ENCODE measurements around the gene PALMD. TPM values are rescaled to one million over a fixed set of nuclear protein-coding genes. Genes with fewer than 3 reads are reported as not detected.

Gene PALMD
- total and polyA plus RNA-seq, 12 donors, result 81.2 to 194 (median 121) TPM

DNA sequence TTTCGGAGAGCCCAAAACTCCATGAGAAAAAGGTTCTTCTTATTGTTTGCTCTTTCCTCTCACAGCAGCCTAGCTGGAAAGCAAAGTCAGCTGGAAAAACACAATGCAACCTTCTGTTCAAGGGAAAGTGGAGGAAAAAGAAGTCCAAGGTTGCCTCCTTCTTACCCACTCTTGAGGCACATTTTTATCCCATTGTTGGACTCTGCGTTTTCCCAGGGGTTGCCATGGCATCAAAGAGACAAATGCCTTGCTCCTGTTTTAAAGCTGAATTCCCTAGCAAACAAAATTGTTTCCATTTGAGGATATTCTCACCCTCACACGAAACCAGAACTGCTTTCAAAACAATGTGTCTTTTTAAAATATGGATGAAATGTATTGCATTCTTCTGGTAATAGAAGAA lies 45.1 kb upstream of the PALMD start:
- WGBS, 2 donors, result 56 to 59% methylated on average over 3 of the region's 3 CpGs
- ATAC-seq (peak in 1 of 8 donors; percentile 24), DNase-seq (no peak)
- H3K27me3 ChIP-seq, result no peaks in the 10 kb centered on the region
- TF ChIP-seq, protein P1, sequence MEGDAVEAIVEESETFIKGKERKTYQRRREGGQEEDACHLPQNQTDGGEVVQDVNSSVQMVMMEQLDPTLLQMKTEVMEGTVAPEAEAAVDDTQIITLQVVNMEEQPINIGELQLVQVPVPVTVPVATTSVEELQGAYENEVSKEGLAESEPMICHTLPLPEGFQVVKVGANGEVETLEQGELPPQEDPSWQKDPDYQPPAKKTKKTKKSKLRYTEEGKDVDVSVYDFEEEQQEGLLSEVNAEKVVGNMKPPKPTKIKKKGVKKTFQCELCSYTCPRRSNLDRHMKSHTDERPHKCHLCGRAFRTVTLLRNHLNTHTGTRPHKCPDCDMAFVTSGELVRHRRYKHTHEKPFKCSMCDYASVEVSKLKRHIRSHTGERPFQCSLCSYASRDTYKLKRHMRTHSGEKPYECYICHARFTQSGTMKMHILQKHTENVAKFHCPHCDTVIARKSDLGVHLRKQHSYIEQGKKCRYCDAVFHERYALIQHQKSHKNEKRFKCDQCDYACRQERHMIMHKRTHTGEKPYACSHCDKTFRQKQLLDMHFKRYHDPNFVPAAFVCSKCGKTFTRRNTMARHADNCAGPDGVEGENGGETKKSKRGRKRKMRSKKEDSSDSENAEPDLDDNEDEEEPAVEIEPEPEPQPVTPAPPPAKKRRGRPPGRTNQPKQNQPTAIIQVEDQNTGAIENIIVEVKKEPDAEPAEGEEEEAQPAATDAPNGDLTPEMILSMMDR (IDR thresholded peaks at IDR 0.05), result no peak
- H3K4me3 ChIP-seq, result no peak overlapping the region
- H3K4me1 ChIP-seq, result peaks cover 2 to 60% (median 33%) of the 10 kb centered on the region in 9 donors
- peaks cover 0 to 4% (median 0%) of the 10 kb centered on the region in 11 donors for H3K9me3 ChIP-seq
- peak overlapping the region in 7 of 10 donors; percentile 18 to 72 (median 60) for H3K27ac ChIP-seq
- intact Hi-C loops (cut with DNase I), result loop anchor here in 5 of 10 donors (5.0 to 10.0 kb wide), 3 partner anchors 37 to 84 kb away; partner anchors contain the start of gene PALMD (in 1 of the 5)
- H3K36me3 ChIP-seq, result no peaks in the 10 kb centered on the region

DNA sequence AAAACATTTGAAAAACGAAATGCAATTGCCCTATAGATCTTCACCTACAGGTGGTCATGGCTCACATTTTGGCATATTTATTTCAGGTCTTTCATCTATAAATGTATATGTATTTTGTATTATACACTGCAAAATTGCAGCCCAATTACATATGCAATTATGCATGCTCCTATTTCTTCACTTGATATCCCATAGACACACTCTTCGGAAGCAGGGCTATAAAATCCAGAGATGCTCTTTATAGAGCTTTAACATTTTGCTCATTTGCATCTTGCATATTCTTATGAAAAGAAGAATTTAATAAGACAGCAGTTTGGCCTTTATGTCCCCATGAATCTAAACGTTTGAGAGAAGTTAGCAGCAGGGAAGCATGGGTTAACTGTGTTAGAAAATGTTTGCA lies 44.7 kb upstream of the PALMD start:
- H3K36me3 ChIP-seq, result no peaks in the 10 kb centered on the region
- peaks cover 2 to 63% (median 34%) of the 10 kb centered on the region in 9 donors for H3K4me1 ChIP-seq
- peaks cover 0 to 4% (median 0%) of the 10 kb centered on the region in 11 donors for H3K9me3 ChIP-seq
- H3K4me3 ChIP-seq, result no peak overlapping the region
- DNase-seq (no peak), ATAC-seq (no peak)
- 77 to 80% methylated on average over 3 of the region's 3 CpGs for WGBS, 2 donors
- TF ChIP-seq, protein P1 (IDR thresholded peaks at IDR 0.05), result no peak
- no peaks in the 10 kb centered on the region for H3K27me3 ChIP-seq
- intact Hi-C loops (cut with DNase I), result loop anchor here in 5 of 10 donors (5.0 to 10.0 kb wide), 3 partner anchors 36 to 84 kb away; partner anchors contain the start of gene PALMD (in 1 of the 5)
- H3K27ac ChIP-seq, result peak overlapping the region in 5 of 10 donors; percentile 38 to 74 (median 71)

DNA sequence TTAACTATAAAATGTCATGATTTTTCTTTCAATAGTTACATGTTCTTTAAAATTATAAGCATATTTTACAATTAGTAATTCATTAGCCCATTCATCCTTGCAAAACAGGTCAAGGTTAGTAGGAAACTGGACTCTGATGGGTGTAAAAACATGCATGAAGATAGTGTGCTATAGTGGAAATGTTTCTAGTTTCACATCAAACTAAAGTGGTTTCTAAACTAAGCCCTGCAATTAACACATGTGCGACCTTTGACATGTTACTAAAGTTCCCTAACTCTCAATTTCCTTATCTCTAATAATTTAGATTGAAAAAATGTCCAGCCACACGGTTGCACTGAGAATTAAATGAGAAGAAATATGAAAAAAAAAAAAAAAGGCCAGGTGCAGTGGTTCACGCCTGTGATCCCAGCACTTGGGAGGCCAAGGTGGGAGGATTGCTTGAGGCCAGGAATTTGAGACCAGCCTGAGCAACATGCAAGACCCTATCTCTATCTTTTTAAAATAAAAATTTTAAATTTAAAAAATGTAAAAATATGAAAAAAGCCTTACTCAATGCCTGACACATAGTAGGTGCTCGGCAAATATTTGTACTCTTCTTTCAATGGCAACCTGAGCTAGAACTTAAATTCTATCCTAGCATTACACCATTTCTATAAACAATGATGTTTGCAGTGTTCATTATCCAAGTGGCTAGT lies 44.1 kb upstream of the PALMD start:
- ATAC-seq, result no peak
- intact Hi-C loops (cut with DNase I), result loop anchor here in 5 of 10 donors (5.0 to 10.0 kb wide), 3 partner anchors 35 to 83 kb away; partner anchors contain the start of gene PALMD (in 1 of the 5)
- 84 to 92% methylated on average over 4 of the region's 4 CpGs for WGBS, 2 donors
- Histone ChIP-seq H3K36me3 (no peaks in the 10 kb centered on the region), H3K4me1 (peaks cover 2 to 63% (median 34%) of the 10 kb centered on the region in 9 donors), H3K9me3 (peaks cover 0 to 4% (median 0%) of the 10 kb centered on the region in 11 donors), H3K27ac (peak overlapping the region in 6 of 10 donors; percentile 11 to 74 (median 58)), H3K4me3 (no peak overlapping the region), H3K27me3 (no peaks in the 10 kb centered on the region)
- TF ChIP-seq, protein P1 (IDR thresholded peaks at IDR 0.05), result no peak
- DNase-seq, result no peak

DNA sequence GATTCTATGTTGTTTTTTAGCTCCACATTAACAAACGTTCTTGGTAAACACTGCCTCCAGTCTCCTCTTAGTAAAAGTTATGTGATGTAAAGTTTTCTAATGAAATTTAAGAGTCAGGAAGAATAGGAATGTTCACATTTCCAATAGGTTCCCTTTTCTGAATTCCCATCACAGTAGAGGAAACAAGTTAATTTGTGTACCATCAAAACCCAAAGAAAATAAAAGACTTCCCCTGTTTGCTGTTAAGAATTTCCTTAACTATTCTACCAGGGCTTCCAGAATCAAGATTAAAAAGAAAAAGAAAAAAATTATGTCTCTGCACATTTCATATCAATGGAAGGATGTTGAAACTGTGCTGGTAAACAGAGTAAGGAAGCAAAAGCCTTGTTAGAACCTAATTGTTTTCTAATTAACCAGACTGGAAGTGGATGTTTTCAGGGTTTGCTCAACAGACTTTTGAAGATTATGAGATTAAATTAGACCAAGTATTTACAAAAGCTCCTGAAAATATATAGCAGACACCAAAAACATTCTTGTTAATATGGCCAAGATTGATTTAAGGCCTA lies 43.4 kb upstream of the PALMD start:
- TF ChIP-seq, protein P1 (IDR thresholded peaks at IDR 0.05), result no peak
- ATAC-seq, result peak in 6 of 8 donors; percentile 26 to 73 (median 53)
- no peaks in the 10 kb centered on the region for H3K27me3 ChIP-seq
- H3K4me3 ChIP-seq, result no peak overlapping the region
- no peaks in the 10 kb centered on the region for H3K36me3 ChIP-seq
- WGBS, 2 donors, result 52 to 64% methylated on average over 1 of the region's 1 CpG
- peaks cover 0 to 4% (median 0%) of the 10 kb centered on the region in 11 donors for H3K9me3 ChIP-seq
- peaks cover 2 to 63% (median 34%) of the 10 kb centered on the region in 9 donors for H3K4me1 ChIP-seq
- H3K27ac ChIP-seq, result peak overlapping the region in 8 of 10 donors; percentile 24 to 78 (median 47)
- intact Hi-C loops (cut with DNase I), result loop anchor here in 5 of 10 donors (5.0 to 10.0 kb wide), 3 partner anchors 35 to 82 kb away; partner anchors contain the start of gene PALMD (in 1 of the 5)
- DNase-seq, result no peak
